ENCODE results near the gene CCDC63. TPM values are rescaled to one million over a fixed set of nuclear protein-coding genes. Genes with fewer than 3 reads are reported as not detected.

The CCDC63 gene
- total and polyA plus RNA-seq, 2 donors (not counting 3 experiments of a cell fraction or from before 2014, with no cell fraction given) = not detected

GRCh38 chr12:110888256-110888991, 41.6 kb downstream of the CCDC63 start:
- TF ChIP-seq MYC (IDR thresholded peaks at IDR 0.05; ENCODE audit: low read depth, low read length) = no peak
- TF ChIP-seq FOS (IDR thresholded peaks at IDR 0.05; ENCODE audit: borderline replicate concordance, insufficient read depth, low read length) = no peak
- no peak for TF ChIP-seq CTCF (IDR thresholded peaks at IDR 0.05; ENCODE audit: extremely low read depth in 1 of 2, insufficient read depth in 1 of 2, low read depth in 1 of 2, low read length in 2 of 2)
- no peak for TF ChIP-seq POLR2AphosphoS5 (IDR thresholded peaks at IDR 0.05; ENCODE audit: insufficient read depth, low read depth, low read length)
- TF ChIP-seq GATA2 (IDR thresholded peaks at IDR 0.05; ENCODE audit: insufficient read depth, insufficient read length, low read depth, low read length) = no peak
- TF ChIP-seq EZH2 (IDR thresholded peaks at IDR 0.05; ENCODE audit: borderline replicate concordance, low read depth, low read length, severe bottlenecking) = no peak
- TF ChIP-seq MAX (IDR thresholded peaks at IDR 0.05; ENCODE audit: insufficient read depth, insufficient read length) = no peak
- no peak for TF ChIP-seq POLR2A (IDR thresholded peaks at IDR 0.05; ENCODE audit: low read depth, low read length)
- no peak for TF ChIP-seq JUN (IDR thresholded peaks at IDR 0.05; ENCODE audit: borderline replicate concordance, insufficient read depth, insufficient read length, low read depth)
- no TSS peak for BruUV-seq (replicated peaks)
- Histone ChIP-seq H3K4me2 (ENCODE audit: insufficient read depth, low read length) (no peak overlapping the region), H3K36me3 (ENCODE audit: control insufficient read depth in 2 of 2, extremely low read depth in 1 of 2, insufficient read depth in 2 of 2, low read length in 2 of 2) (no peaks in the 10 kb centered on the region), H4K20me1 (replicated peaks; ENCODE audit: control insufficient read depth, extremely low read depth, insufficient read depth, low read length) (no peaks in the 10 kb centered on the region), H3K4me3 (replicated peaks in 1 of 3; ENCODE audit: insufficient read depth in 1 of 3, low read depth in 1 of 3, low read length in 3 of 3) (no peak overlapping the region), H3K79me2 (ENCODE audit: control insufficient read depth, insufficient read depth, low read length) (no peaks in the 10 kb centered on the region), H3K27ac (ENCODE audit: insufficient read depth, low read depth, low read length) (no peak overlapping the region), H3K4me1 (ENCODE audit: control insufficient read depth, extremely low read depth, insufficient read depth, low read length) (peaks cover 5% of the 10 kb centered on the region), H2AFZ (ENCODE audit: low read depth, low read length) (no peak overlapping the region), H3K27me3 (ENCODE audit: control insufficient read depth in 2 of 2, insufficient read depth in 2 of 2, low read length in 2 of 2) (peaks cover 0 to 3% of the 10 kb centered on the region in 2 experiments), H3K9me3 (replicated peaks; ENCODE audit: control insufficient read depth, insufficient read depth, low read length) (no peaks in the 10 kb centered on the region), H3K9me1 (replicated peaks; ENCODE audit: control insufficient read depth, extremely low read depth, insufficient read depth, low read length) (no peaks in the 10 kb centered on the region), H3K9ac (replicated peaks; ENCODE audit: extremely low read depth, insufficient read depth, low read length) (no peak overlapping the region)
- intact Hi-C loops (cut with micrococcal nuclease) = loop anchor here (1.0 to 5.0 kb wide), 6 partner anchors 62 to 436 kb away; partner anchors contain the start of genes ARPC3 and PPP1CC
- DNase-seq (ENCODE audit: low read depth, low spot score) (no peak), FAIRE-seq (no peak)
- POLR2A ChIA-PET = no interaction called here
- dilution Hi-C loops (cut with MboI; ENCODE audit: extremely low pct_ligation_motif_present, low sequenced_read_pairs) = no loop called here
- CTCF ChIA-PET = interaction anchor here (0.6 to 1.6 kb wide), 34 partner anchors 9 to 786 kb away, joined by 3 to 26 read pairs (median 5); partner anchors contain the start of genes ARPC3, CCDC63, PPP1CC and TCTN1

Data from endothelial cell of umbilical vein (primary cell).